GM06990 (cell line): ENCODE data around the gene AOC3.
"Not testable (repeated sequence)": the region's sequence is repeated elsewhere in the genome, so short reads cannot be mapped to it uniquely, and the experiment has no call there.

Experiments
- DNase-seq: peaks from one replicate; pipeline ENCODE4 v3.0.0-alpha.2; 2011; ENCODE audit not compliant: insufficient read length; ENCODE audit errors: extremely low read depth
- H3K27me3 ChIP-seq: replicated peaks from 2 replicates; pipeline ENCODE4 v1.6.0; 2011; ENCODE audit warnings: low read length; ENCODE audit not compliant: control insufficient read depth, insufficient read depth
- H3K36me3 ChIP-seq: 2 replicates; pipeline ENCODE4 v1.5.1; 2011; ENCODE audit warnings: low read length; ENCODE audit not compliant: control insufficient read depth, insufficient read depth
- H3K4me3 ChIP-seq: replicated peaks from 2 replicates; pipeline ENCODE4 v1.5.1; 2011; ENCODE audit warnings: low read depth, mild to moderate bottlenecking, control low read depth, low read length
- CTCF ChIP-seq: IDR thresholded peaks from 2 replicates; pipeline ENCODE4 v1.5.1; 2011; ENCODE audit warnings: low read length, control low read depth, mild to moderate bottlenecking, inconsistent platforms; ENCODE audit not compliant: insufficient read depth, poor library complexity, severe bottlenecking

AOC3 gene

DNA sequence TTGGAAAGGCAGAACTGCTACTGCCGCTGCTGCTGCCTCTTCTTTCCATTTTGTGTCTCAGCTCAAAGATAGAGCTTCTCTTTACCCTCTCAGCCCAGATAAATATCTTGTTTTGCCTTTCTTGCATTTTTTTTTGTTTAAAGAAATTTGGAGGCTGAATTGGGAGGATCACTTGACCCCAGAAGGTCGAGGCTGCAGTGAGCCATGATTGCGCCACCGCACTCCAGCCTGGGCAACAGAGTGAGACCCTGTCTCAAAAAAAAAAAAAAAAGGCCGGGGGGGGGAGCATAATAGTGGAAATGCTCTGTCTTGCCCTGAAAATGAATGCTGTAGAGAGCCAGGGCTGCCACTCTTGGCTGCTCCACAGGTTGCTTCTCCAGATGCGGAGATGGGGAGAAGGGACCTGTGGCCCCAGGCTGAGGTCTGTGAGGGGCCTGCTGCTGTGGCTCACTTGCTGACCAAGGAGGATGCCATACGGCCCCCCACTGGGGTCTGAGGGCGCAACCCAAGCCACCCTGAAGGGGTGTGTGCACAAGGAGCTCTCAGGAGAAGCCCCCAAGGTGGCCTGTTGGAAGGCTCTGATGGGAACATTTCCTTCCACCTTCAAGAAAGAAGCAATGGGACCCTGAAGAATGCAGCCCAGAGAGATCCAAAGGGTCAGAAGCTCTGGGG lies 28.1 kb downstream of the AOC3 start:
- no peak for TF ChIP-seq CTCF
- DNase-seq: no peak
- peaks cover 2% of the 10 kb centered on the region for H3K27me3 ChIP-seq
- no peaks in the 10 kb centered on the region for H3K36me3 ChIP-seq
- H3K4me3 ChIP-seq: no peak overlapping the region

- TF ChIP-seq CTCF: no peak
- peaks cover 2% of the 10 kb centered on the region for H3K27me3 ChIP-seq
- no peak for DNase-seq
- H3K4me3 ChIP-seq: no peak overlapping the region
- no peaks in the 10 kb centered on the region for H3K36me3 ChIP-seq
Observed at GRCh38 chr17:42879596-42879985, 28.6 kb downstream of the AOC3 start.

DNA sequence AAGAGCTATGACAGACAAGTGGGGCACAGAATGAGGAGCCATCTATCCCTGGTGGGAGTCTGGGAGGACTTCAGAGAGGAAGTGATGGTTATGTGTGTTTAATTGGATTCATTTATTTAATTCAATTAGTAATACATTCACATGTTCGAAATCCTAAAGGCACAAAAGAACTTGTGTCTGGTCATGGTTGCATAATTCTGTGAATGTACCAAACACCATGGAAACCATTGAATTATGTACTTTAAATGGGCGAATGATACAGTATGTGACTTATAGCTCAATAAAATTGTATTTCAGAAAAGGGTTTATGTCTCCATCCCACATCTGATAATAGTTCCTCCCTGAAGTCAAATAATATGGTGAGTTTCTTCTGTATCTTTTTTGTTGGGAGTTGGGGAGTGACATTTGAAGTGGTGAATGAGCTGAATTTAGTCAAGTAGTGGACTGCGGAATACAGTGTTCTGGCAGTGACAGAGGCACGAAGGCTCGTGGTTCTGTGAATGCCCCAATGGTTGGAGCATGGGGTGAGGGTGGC lies 29.8 kb downstream of the AOC3 start:
- peaks cover 2% of the 10 kb centered on the region for H3K27me3 ChIP-seq
- no peaks in the 10 kb centered on the region for H3K36me3 ChIP-seq
- no peak for DNase-seq
- H3K4me3 ChIP-seq: no peak overlapping the region
- no peak for TF ChIP-seq CTCF

DNA sequence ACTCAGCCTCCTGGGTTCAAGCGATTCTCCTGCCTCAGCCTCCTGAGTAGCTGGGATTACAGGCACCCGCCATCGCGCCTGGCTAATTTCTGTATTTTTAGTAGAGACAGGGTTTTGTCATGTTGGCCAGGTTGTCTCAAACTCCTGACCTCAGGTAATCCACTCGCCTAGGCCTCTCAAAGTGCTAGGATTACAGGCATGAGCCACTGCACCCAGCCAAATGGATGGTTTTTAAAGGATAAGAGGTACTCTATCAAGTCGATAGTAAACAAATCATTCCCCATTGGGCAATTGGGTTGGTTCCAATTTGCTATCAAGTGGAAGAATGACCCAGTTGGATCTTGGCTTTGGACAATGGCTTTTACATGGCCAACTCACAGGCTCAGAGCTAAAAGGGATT lies 30.7 kb downstream of the AOC3 start:
- DNase-seq, H3K4me3 ChIP-seq, H3K36me3 ChIP-seq, H3K27me3 ChIP-seq: not testable (repeated sequence)

DNA sequence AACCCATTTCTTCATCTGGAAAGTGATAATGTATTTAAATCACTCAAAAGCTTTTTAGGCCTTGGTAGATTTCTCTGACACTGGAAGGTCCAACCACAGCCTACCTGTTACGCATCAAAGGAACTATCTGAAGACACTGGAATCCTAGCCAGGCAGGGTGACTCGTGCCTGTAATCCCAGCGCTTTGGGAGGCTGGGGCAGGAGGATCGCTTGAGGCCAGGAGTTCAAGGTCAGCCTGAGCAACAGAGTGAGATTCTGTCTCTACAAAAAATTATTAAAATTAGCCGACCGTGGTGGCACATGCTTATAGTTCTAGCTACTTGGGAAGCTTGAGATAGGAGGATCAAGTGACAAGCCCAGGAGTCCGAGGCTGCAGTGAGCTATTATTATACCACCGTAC lies 31.2 kb downstream of the AOC3 start:
- H3K27me3 ChIP-seq: peaks cover 2% of the 10 kb centered on the region
- no peak for DNase-seq
- no peak overlapping the region for H3K4me3 ChIP-seq
- no peaks in the 10 kb centered on the region for H3K36me3 ChIP-seq
- no peak for TF ChIP-seq CTCF

DNA sequence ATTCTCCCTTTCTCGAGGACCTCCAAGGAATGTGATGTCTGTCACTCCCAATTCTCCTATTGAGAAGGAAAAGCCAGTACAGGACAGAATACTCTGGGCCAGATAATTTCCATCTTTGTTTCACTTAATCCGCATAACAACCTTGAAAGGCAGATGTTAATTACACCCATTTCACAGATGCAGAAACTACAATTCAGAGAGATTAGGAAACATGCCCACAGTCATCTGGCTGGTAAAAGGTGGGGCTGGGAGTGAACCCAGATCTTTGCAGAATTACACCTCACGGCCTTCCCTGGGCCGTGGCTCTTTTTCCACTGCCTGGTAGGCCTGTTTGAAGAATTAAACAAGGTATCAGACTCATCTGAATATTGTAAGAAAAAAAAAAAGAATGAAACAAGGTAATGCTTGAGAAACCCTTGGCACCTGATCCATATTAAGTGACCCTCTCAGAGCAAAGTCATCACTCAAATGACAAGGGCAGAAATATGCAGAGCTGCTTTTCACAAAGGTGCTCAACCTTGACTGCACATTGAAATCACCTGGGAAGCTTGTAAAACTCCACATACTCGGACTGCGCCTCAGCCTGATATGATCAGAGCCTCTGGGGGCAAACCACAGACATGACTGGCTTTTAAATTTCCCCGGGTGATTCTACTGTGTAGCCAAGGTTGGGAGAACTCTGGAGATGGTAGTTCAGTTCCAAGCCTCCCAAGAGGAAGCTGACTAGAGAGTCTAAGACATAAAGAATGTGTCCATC lies 33.0 kb downstream of the AOC3 start:
- H3K36me3 ChIP-seq: no peaks in the 10 kb centered on the region
- no peak for TF ChIP-seq CTCF
- H3K4me3 ChIP-seq: no peak overlapping the region
- H3K27me3 ChIP-seq: peaks cover 2% of the 10 kb centered on the region
- DNase-seq: no peak

DNA sequence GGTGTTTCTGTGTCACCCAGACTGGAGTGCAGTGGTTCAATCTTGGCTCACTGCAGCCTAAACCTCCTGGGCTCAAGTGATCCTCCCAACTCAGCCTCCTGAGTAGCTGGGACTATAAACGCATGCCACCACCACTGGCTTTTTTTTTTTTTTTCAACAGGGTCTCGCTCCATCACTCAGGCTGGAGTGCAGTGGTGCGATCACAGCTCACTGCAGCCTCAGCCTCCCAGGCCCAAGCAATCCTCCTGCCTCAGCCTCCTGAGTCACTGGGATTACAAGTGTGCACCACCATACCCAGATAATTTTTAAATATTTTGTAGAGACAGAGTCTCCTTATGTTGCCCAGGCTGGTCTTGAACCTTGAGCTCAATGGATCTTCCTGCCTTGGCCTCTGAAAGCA lies 34.8 kb downstream of the AOC3 start:
- H3K27me3 ChIP-seq, H3K4me3 ChIP-seq, DNase-seq, H3K36me3 ChIP-seq: not testable (repeated sequence)
